DMS153 treated with DMSO at 0.1 percent for 48 hours (cell line): Measurements from ENCODE around the gene PLCD1.
"Not testable (repeated sequence)": the region's sequence is repeated elsewhere in the genome, so short reads cannot be mapped to it uniquely, and the experiment has no call there.

Experiments used
- DNase-seq: peaks from one replicate; lab custom pipeline; 2025; ENCODE audit not compliant: unreplicated experiment; lab: John Stamatoyannopoulos, UW

The PLCD1 gene

DNA sequence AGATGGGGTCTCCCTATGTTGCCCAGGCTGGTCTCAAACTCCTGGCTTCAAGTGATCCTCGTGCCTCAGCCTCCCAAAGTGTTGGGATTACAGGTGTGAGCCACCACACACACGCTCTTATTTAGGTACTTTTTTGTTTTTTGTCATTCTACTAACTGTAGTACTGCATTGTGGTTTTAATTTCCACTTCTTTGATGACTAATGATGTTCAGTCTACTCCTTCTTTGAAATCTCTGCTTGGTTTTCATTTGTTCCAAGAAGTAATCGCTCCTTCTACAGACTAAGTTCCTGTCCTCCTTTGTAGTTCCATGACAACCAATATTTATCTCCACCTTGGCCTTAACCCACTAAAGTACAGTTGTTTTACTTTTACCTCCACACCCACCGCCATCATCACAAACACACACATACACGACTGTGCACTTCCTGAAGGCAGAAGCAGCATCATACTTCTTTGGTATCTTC, 9.0 kb upstream of the PLCD1 start:
- DNase-seq = no peak

DNA sequence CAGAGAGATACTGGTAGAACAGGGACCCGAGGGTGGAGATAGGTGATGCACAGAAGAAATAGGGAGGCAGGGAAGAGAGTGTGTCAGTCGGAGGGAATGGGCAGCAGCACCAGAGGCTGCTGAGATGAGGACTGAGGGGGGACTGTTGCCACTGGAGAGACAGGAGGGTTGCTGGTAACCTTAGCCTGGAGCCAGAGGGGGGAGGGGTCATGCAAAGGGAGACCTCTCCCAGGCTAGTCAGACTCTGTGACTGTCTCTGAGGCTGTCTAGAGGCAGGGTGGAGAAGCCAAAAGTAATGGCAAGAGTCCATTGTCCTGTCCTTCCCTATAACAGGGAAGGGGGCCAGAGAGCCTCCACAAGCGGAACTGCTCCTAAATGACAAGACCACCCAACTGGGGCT, 7.5 kb upstream of the PLCD1 start:
- no peak for DNase-seq

GRCh38 chr3:38036286-38036685, 6.8 kb upstream of the PLCD1 start:
- DNase-seq = no peak

GRCh38 chr3:38034335-38034734, 4.9 kb upstream of the PLCD1 start:
- not testable (repeated sequence) for DNase-seq

- DNase-seq = not testable (repeated sequence)
These were observed 4.1 kb upstream of the PLCD1 start for GRCh38 chr3:38033586-38033985.

DNA sequence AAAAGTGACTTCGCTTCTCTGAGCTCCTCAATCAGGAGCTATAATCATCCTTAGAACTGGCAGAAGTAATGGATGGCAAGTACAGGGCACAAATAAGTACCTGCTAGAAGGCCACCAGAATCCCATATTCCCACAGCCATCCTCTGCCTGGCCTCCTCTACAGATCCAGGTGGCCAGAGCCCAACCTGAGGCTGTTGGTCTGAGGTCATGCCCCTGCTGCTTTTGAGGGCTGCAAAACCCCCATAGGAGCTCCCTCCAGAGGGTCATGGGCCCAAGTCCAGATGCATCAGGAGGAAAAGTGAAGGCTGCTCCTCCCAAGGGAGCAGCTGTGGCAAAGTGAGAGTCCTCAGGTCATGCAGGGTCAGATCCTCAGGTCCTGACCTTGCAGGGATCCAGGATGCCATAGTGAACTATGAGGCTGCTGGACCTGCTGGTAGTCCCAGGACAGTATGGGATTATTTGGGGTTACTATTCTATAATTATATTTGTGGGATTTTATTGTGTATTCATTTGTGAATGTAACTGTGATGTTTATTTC, 3.0 kb upstream of the PLCD1 start:
- no peak for DNase-seq

- no peak for DNase-seq
These were observed 1.9 kb upstream of the PLCD1 start for GRCh38 chr3:38031022-38031994.

- DNase-seq = no peak
These were observed 932 bp upstream of the PLCD1 start for GRCh38 chr3:38030126-38031021.

- DNase-seq = no peak
These were observed 651 bp downstream of the PLCD1 start for GRCh38 chr3:38028621-38029361.

DNA sequence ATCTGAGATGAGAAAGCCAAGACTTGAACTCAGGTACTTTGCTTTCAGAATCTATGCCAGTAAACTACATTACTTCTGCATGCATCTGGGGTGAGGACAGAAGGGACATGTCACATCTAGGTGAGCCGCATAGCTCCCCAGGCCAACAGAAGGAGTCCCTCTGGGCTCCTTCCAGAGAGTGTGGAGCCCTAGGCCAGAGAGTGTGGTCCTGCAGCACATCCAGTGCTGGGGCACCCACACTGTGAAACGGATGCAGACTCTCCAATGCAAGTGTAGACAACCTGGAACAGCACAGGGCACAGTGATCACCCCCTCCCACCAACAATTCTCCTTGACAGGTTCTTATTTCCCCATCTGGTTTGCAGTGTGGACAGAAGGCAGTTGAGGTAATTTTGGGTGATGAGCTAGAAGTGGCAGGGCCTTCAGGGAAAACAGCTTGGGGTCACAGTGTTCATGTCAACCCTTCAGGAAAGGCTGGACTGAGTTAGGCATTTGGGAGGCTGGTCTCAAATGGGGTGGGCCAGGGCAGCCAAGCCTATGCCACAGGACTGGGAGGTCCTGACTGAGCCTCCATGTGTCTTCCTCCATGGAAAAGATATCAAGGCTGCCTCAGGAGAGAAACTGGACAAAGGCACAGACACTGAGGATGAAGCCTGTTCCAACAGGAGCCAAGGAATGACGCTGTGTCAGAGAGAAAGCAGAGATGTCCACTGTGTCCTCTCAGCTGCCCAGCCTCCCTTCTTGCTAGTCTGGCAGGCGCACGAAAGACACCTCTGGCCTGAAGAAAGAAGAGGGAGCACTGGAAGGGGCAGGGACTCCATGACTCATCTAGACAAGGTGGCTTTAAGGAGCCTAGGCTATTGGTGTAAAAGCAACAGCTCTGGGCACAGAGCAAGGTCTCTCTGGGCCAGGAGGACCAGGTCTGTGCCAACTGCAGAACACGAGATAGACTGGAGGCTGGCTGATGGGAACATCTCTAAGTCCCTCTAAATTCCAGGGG, 1.7 kb downstream of the PLCD1 start:
- DNase-seq = no peak

DNA sequence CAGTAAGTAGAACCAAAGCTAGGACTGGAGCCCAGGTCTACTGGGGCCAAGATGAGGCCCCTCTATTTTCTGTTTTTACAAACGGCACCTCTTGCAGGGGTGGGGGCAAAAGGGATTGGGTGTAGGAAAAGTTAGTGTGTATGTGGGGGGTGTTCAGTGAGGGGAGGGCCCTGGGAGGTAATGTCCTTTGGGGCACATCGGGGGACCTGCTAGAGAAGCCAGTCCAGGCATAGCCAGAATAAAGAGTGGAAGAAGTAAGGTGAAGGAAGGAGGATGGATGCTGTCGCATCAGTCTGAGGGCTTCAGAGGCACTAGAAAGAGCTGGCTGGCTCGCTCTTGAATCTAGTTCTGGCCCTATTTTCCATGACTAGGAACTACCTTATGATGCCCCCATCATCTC, 2.6 kb downstream of the PLCD1 start:
- no peak for DNase-seq

- DNase-seq = no peak
These were observed 6.3 kb downstream of the PLCD1 start for GRCh38 chr3:38022896-38023709.

DNA sequence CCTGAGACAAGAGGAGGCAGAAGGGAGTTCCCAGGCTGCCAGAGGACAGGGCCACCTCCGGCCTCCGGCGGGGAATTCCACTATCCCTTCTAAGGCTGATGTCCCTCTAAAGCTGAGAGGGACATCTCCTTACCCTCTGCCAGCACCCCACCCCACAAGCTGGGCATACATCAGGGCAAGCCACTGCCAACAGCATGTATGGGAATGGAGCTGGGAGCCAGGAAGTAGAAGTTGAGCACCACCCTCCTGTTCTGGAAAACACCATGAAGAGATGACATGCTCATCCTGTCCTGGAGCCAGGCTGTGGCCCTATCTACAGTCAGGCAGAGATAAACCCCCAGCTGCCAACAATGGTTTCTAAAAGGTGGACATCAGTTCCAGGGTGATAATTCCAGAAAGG, 7.1 kb downstream of the PLCD1 start:
- DNase-seq = no peak

DNA sequence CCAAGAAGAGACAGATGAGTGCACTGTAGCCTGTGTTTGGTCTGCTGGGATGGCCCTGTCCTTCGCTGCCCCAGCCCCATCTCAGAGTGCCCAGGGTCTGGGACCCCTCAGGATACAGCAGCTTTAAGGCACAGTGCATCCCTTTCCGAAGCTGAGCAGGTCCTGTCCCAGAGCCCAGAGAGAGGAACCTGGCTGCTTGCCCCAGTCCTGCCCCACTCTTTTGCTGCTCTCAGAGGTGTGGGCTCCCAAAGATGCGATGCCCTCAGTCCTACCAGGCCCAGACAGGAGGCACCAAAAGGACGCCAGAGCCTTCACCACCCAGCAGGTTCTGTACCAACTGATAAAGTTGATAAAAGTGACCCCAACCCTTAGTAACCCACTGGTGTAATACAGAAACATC, 8.2 kb downstream of the PLCD1 start:
- DNase-seq = no peak

GRCh38 chr3:38020342-38020726, 9.1 kb downstream of the PLCD1 start:
- DNase-seq = no peak

DNA sequence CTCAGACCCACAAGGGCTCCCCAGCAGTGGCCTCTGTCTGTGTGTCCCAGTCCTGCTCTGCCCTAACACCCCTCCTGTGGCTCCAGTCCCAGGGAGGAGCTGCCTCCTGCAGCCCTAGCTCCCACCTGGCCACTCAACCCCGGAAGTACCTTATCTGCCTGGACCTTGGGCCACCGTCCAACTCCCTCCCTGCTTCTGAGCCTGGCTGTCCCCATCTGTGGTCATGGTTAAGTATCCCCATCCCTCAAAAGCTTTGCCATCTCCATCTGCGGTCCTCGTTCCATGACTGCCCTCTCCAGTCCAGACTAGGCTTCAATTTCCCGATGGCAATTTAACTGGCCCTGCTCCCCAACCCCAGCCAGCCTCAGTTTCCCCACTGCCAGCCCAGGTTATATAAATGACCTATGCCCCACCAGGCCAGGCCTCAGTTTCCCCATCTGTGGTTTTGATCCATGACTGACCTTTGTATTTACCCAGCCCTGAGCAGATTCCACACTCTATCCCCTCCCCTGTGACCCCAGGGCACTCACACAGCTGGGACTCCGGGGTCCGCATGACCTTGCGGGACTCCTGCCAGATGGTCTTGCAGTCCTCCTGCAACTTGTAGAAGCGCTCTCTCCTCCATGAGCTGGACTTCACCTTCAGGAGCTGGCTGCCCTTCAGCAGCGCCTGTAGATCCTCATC, 9.6 kb downstream of the PLCD1 start:
- no peak for DNase-seq

- DNase-seq = no peak
These were observed 10.9 kb downstream of the PLCD1 start for GRCh38 chr3:38018296-38019266.
